Ectodermal cell (in vitro differentiated cells): Measurements from ENCODE around the gene LRRC31.

ENCODE experiments used
- H3K27ac ChIP-seq: 2 replicates; pipeline ENCODE4 v1.7.0; 2013; ENCODE audit warnings: mild to moderate bottlenecking, low read depth, low read length; ENCODE audit not compliant: insufficient read depth, poor library complexity, severe bottlenecking
- H3K27me3 ChIP-seq: 2 replicates; pipeline ENCODE4 v1.7.0; 2013; ENCODE audit warnings: mild to moderate bottlenecking, low read length; ENCODE audit not compliant: insufficient read depth, control insufficient read depth, poor library complexity, severe bottlenecking
- H3K36me3 ChIP-seq: one replicate; pipeline ENCODE4 v1.7.0; 2013; ENCODE audit warnings: low read length; ENCODE audit not compliant: control insufficient read depth, insufficient read depth
- H3K4me1 ChIP-seq: one replicate; pipeline ENCODE4 v1.7.0; 2013; ENCODE audit warnings: low read length; ENCODE audit not compliant: control insufficient read depth, insufficient read depth
- H3K4me3 ChIP-seq: 2 replicates; pipeline ENCODE4 v1.7.0; 2013; ENCODE audit warnings: low read depth, low read length, control low read depth; ENCODE audit not compliant: insufficient read depth
- H3K9me3 ChIP-seq: 2 replicates; pipeline ENCODE4 v1.7.0; 2013; ENCODE audit warnings: mild to moderate bottlenecking, low read length, moderate library complexity; ENCODE audit not compliant: control insufficient read depth
- WGBS, 2 experiments: methylation state at CpG; one replicate each; pipeline ENCODE4 v1.1.7; 2013; ENCODE audit warnings: missing lambda C conversion rate in 2 of 2; 5-methylcytosine and 5-hydroxymethylcytosine counted together

Gene LRRC31

GRCh38 chr3:169865176-169865767 lies 4.5 kb downstream of the LRRC31 start:
- Histone ChIP-seq H3K4me3 (no peak overlapping the region), H3K36me3 (no peaks in the 10 kb centered on the region), H3K9me3 (no peaks in the 10 kb centered on the region), H3K27ac (no peak overlapping the region), H3K4me1 (no peaks in the 10 kb centered on the region), H3K27me3 (no peaks in the 10 kb centered on the region)
- 92 to 95% methylated on average over 12 of the region's 12 CpGs for WGBS, 2 experiments

- Histone ChIP-seq H3K4me1 (no peaks in the 10 kb centered on the region), H3K27ac (no peak overlapping the region), H3K27me3 (no peaks in the 10 kb centered on the region), H3K9me3 (no peaks in the 10 kb centered on the region), H3K4me3 (no peak overlapping the region), H3K36me3 (no peaks in the 10 kb centered on the region)
- 96 to 98% methylated on average over 2 of the region's 2 CpGs for WGBS, 2 experiments
Measured at GRCh38 chr3:169864270-169864669, 5.5 kb downstream of the LRRC31 start.

GRCh38 chr3:169863458-169863899 lies 6.3 kb downstream of the LRRC31 start:
- 7% methylated on average over 6 of the region's 6 CpGs for WGBS, 2 experiments
- Histone ChIP-seq H3K36me3 (no peaks in the 10 kb centered on the region), H3K9me3 (no peaks in the 10 kb centered on the region), H3K4me3 (no peak overlapping the region), H3K27ac (no peak overlapping the region), H3K4me1 (no peaks in the 10 kb centered on the region), H3K27me3 (no peaks in the 10 kb centered on the region)

DNA sequence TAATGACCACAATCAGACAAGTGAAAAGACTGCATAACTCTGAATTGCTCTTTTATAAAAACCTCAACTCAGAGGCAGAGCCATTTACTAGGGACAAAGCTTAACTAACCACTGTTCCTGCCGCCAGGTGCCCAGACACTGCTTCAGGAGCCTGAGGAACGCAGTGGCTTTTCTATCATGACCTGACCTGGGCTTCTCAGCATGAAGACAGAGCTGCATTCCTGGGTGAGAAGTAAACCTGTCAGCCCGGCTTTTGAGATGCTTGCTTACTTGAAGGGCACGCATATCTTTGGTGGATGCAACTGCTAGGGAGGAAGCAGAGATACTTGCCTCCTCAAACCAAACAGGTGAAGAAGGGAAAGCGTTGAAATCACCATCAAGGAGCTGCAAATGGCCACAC lies 7.9 kb downstream of the LRRC31 start:
- Histone ChIP-seq H3K9me3 (no peaks in the 10 kb centered on the region), H3K4me3 (no peak overlapping the region), H3K27ac (no peak overlapping the region), H3K36me3 (no peaks in the 10 kb centered on the region), H3K27me3 (no peaks in the 10 kb centered on the region), H3K4me1 (no peaks in the 10 kb centered on the region)
- WGBS, 2 experiments = 52 to 54% methylated on average over 5 of the region's 5 CpGs

GRCh38 chr3:169857811-169858210 lies 11.9 kb downstream of the LRRC31 start:
- no peaks in the 10 kb centered on the region for H3K4me1 ChIP-seq
- H3K9me3 ChIP-seq = no peaks in the 10 kb centered on the region
- 92 to 97% methylated on average over 2 of the region's 2 CpGs for WGBS, 2 experiments
- H3K27ac ChIP-seq = no peak overlapping the region
- H3K36me3 ChIP-seq = no peaks in the 10 kb centered on the region
- H3K4me3 ChIP-seq = no peak overlapping the region
- H3K27me3 ChIP-seq = no peaks in the 10 kb centered on the region

DNA sequence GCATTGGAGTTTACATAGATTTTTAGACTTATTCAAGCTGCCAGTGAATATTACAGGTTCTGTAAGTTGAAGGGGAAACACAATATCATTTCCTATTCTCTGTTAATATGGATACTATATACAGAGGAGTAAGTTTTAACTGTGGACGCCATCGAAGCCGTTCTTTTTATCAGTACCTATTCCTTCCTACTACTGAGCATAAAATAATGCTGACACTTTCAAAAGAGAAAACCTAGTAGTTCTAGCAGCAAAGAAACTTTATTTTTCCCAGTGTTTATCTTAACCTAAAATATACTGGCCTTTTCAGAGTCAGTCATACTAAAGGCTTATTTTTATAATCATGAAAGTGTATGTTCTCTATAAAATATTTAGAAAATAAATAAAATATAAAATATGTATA lies 14.2 kb downstream of the LRRC31 start:
- Histone ChIP-seq H3K4me3 (no peak overlapping the region), H3K36me3 (no peaks in the 10 kb centered on the region), H3K4me1 (no peaks in the 10 kb centered on the region), H3K27ac (no peak overlapping the region), H3K9me3 (no peaks in the 10 kb centered on the region), H3K27me3 (no peaks in the 10 kb centered on the region)
- 78 to 97% methylated on average over 3 of the region's 3 CpGs for WGBS, 2 experiments

GRCh38 chr3:169850618-169851017 lies 19.1 kb downstream of the LRRC31 start:
- Histone ChIP-seq H3K36me3 (no peaks in the 10 kb centered on the region), H3K4me3 (no peak overlapping the region), H3K27me3 (no peaks in the 10 kb centered on the region), H3K27ac (no peak overlapping the region), H3K4me1 (no peaks in the 10 kb centered on the region), H3K9me3 (no peaks in the 10 kb centered on the region)

DNA sequence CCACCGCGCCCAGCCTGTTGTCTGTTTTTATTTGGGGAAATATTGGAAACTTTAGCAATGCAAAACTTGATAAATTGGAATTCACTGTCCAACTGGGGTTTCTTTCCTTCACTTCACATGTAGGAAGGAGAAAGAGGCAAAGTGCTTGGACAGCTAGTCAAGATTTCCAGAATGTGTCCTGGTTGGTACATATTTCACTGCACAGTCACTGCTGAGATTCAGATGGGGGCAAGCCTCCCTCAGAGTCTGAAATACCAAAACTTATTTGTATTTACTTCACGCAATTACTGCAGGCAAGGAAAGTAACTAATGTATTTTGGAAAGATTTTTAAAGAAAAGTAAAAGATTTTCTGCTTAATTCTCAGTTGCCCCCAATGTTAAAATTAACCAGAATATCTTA lies 21.0 kb downstream of the LRRC31 start:
- WGBS, 2 experiments = 93 to 95% methylated on average over 2 to 3 of the region's 3 CpGs
- H3K27me3 ChIP-seq = no peaks in the 10 kb centered on the region

DNA sequence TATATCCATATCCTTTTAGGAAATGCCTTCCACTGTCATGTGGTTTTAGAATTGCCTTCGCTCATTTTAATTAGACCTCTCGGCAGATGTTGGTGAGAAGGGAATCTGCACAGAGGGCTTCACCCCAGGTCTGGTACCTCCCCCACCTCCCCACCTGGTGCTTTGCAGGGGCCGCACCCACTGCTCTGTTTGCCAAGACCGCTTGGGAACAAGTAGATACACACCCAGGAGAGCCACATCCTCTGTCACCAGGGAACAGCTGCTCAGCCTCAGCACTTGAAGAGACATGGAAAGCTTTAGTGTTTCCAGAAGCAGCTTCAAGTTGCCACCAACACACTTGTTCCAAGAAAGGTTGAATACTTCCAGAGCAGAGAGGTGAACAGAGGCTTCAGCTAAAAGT lies 21.8 kb downstream of the LRRC31 start:
- H3K36me3 ChIP-seq = no peaks in the 10 kb centered on the region
- WGBS, 2 experiments = 92 to 93% methylated on average over 4 of the region's 4 CpGs
- no peaks in the 10 kb centered on the region for H3K27me3 ChIP-seq
- no peak overlapping the region for H3K4me3 ChIP-seq
- no peak overlapping the region for H3K27ac ChIP-seq
- H3K9me3 ChIP-seq = no peaks in the 10 kb centered on the region
- H3K4me1 ChIP-seq = no peaks in the 10 kb centered on the region

More for the DNA sequence above, 21.0 kb downstream of the LRRC31 start:
- H3K4me3 ChIP-seq = no peak overlapping the region
- no peaks in the 10 kb centered on the region for H3K4me1 ChIP-seq
- no peaks in the 10 kb centered on the region for H3K9me3 ChIP-seq
- H3K27ac ChIP-seq = no peak overlapping the region
- no peaks in the 10 kb centered on the region for H3K36me3 ChIP-seq

GRCh38 chr3:169846458-169847193 lies 23.1 kb downstream of the LRRC31 start:
- WGBS, 2 experiments = 89 to 95% methylated on average over 10 of the region's 11 CpGs
- no peaks in the 10 kb centered on the region for H3K9me3 ChIP-seq

More at GRCh38 chr3:169846458-169847193, 23.1 kb downstream of the LRRC31 start:
- Histone ChIP-seq H3K27ac (no peak overlapping the region), H3K4me3 (no peak overlapping the region), H3K27me3 (no peaks in the 10 kb centered on the region), H3K36me3 (no peaks in the 10 kb centered on the region), H3K4me1 (no peaks in the 10 kb centered on the region)
